Stomach (tissue), 4 donors: ENCODE measurements around the gene TUT4.

Experiments used
- EP300 ChIP-seq: sonication (generic); formaldehyde crosslinking; IDR thresholded peaks from one replicate; pipeline ENCODE4 v1.6.1; 2017; ENCODE audit warnings: antibody characterized with exemption
- POLR2A ChIP-seq, 4 donors: fragments of 450-650 bp; IDR thresholded peaks; one replicate each; pipeline ENCODE4 v1.6.1; 2016; ENCODE audit warnings: antibody characterized with exemption in 4 of 4, control low read depth in 2 of 4, mild to moderate bottlenecking in 1 of 4, moderate library complexity in 1 of 4
- POLR2AphosphoS5 ChIP-seq, 3 donors: sonication (generic); formaldehyde crosslinking; IDR thresholded peaks; one replicate each; pipeline ENCODE4 v1.6.1; 2016; ENCODE audit warnings: antibody characterized with exemption in 3 of 3
- TF ChIP-seq, protein P1 (sequence below), 7 experiments: fragments of 450-650 bp in 4 of 7; fragments of 200-600 bp in 3 of 7; sonication (generic) in 3 of 7; IDR thresholded peaks; one replicate each; pipeline ENCODE4 v1.5.1; 2016 to 2019; ENCODE audit warnings: antibody characterized with exemption in 7 of 7, control low read depth in 2 of 7, mild to moderate bottlenecking in 1 of 7

DNA sequence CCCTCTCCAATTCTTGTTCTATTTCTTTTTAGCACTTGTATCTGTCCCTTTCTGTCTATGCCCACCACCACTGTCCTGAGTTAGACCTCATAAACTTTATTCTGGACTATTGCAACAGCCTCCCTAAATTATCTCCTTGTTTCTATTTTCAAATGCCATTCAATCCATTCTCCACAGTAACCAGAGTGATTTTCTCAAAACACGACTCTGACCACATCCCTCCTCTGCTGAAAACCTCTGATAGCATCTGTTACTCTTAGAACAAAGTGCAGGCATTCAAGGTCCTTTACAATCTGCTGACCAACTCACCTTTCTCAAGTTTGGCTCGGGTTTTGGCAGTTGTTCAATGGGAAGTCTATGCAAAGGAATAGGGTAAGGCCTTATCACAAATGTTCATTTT lies 26.5 kb upstream of the TUT4 start:
- TF ChIP-seq, protein P1, sequence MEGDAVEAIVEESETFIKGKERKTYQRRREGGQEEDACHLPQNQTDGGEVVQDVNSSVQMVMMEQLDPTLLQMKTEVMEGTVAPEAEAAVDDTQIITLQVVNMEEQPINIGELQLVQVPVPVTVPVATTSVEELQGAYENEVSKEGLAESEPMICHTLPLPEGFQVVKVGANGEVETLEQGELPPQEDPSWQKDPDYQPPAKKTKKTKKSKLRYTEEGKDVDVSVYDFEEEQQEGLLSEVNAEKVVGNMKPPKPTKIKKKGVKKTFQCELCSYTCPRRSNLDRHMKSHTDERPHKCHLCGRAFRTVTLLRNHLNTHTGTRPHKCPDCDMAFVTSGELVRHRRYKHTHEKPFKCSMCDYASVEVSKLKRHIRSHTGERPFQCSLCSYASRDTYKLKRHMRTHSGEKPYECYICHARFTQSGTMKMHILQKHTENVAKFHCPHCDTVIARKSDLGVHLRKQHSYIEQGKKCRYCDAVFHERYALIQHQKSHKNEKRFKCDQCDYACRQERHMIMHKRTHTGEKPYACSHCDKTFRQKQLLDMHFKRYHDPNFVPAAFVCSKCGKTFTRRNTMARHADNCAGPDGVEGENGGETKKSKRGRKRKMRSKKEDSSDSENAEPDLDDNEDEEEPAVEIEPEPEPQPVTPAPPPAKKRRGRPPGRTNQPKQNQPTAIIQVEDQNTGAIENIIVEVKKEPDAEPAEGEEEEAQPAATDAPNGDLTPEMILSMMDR (IDR thresholded peaks at IDR 0.05) = no peak
- no peak for TF ChIP-seq EP300
- no peak for TF ChIP-seq POLR2A (IDR thresholded peaks at IDR 0.05)
- no peak for TF ChIP-seq POLR2AphosphoS5 (IDR thresholded peaks at IDR 0.05)
